Measurements from ENCODE around the gene BDKRB2.

GRCh38 chr14:96280104-96280503, 75.5 kb downstream of the BDKRB2 start:
- TF ChIP-seq POLR2A (IDR thresholded peaks at IDR 0.05; ENCODE audit: low read length) (no peak), GATA1 (IDR thresholded peaks at IDR 0.05; ENCODE audit: low read depth, low read length) (no peak)
